PC-9 (cell line): Measurements from ENCODE around the gene LARGE1. TPM values are rescaled to one million over a fixed set of nuclear protein-coding genes. Genes with fewer than 3 reads are reported as not detected.

Experiments
- BruUV-seq: library from RNA; stranded (reverse); fragments of 400-500 nt; replicated peaks from 2 replicates; lab custom pipeline; 2021; lab: Mats Ljungman, UMichigan
- CTCF ChIA-PET: fragments of 300-600 bp; sonication (Branson Sonifier 250); formaldehyde crosslinking; loops from one replicate; lab custom pipeline; 2022; ENCODE audit warnings: antibody characterized with exemption; lab: Charles Lee
- POLR2A ChIA-PET: fragments of 300-600 bp; sonication (Branson Sonifier 250); formaldehyde crosslinking; loops from one replicate; lab custom pipeline; 2022; ENCODE audit warnings: antibody characterized with exemption; ENCODE audit not compliant: unreplicated experiment; lab: Charles Lee
- DNase-seq, 2 experiments: peaks; one replicate each; pipeline versions ENCODE4 v3.0.0 to v3.0.0-alpha.2; 2015 to 2022; ENCODE audit warnings: mixed read lengths in 1 of 2
- H2AFZ ChIP-seq: fragments of 200-600 bp; sonication (generic); 2 replicates; pipeline ENCODE4 v1.8.1; 2017; ENCODE audit warnings: antibody characterized with exemption
- H3F3A ChIP-seq: fragments of 200-600 bp; sonication (generic); 2 replicates; pipeline ENCODE4 v1.8.1; 2017; ENCODE audit warnings: antibody characterized with exemption, mild to moderate bottlenecking, low read depth; ENCODE audit not compliant: insufficient read depth
- H3K27ac ChIP-seq: fragments of 200-600 bp; sonication (generic); 2 replicates; pipeline ENCODE4 v1.6.1; 2016; ENCODE audit warnings: mixed run types
- H3K27me3 ChIP-seq: fragments of 200-600 bp; sonication (generic); 2 replicates; pipeline ENCODE4 v1.6.1; 2016; ENCODE audit warnings: low read depth, mixed run types; ENCODE audit not compliant: insufficient read depth
- H3K36me3 ChIP-seq: fragments of 200-600 bp; sonication (generic); 2 replicates; pipeline ENCODE4 v1.6.1; 2016; ENCODE audit warnings: low read depth, mixed run types
- H3K4me1 ChIP-seq: fragments of 200-600 bp; sonication (generic); replicated peaks from 2 replicates; pipeline ENCODE4 v1.6.1; 2016; ENCODE audit warnings: mixed run types; ENCODE audit not compliant: insufficient read depth
- H3K4me2 ChIP-seq: fragments of 200-600 bp; sonication (generic); 2 replicates; pipeline ENCODE4 v1.6.1; 2017; ENCODE audit warnings: mixed run types
- H3K4me3 ChIP-seq: fragments of 200-600 bp; sonication (generic); 2 replicates; pipeline ENCODE4 v1.6.1; 2016; ENCODE audit warnings: mixed run types
- H3K79me2 ChIP-seq: fragments of 200-600 bp; sonication (generic); 2 replicates; pipeline ENCODE4 v1.6.1; 2017; ENCODE audit warnings: low read depth, mixed run types
- H3K9me2 ChIP-seq: fragments of 200-600 bp; sonication (generic); 2 replicates; pipeline ENCODE4 v1.8.1; 2017; ENCODE audit warnings: mild to moderate bottlenecking; ENCODE audit not compliant: insufficient read depth
- H3K9me3 ChIP-seq: fragments of 200-600 bp; sonication (generic); 2 replicates; pipeline ENCODE4 v1.8.1; 2016; ENCODE audit warnings: low read depth; ENCODE audit not compliant: insufficient read depth
- H4K20me1 ChIP-seq: fragments of 200-600 bp; sonication (generic); 2 replicates; pipeline ENCODE4 v1.8.1; 2017; ENCODE audit not compliant: insufficient read depth
- EZH2 ChIP-seq: fragments of 200-600 bp; sonication (generic); IDR thresholded peaks from 2 replicates; pipeline ENCODE4 v1.8.0; 2017; ENCODE audit warnings: antibody characterized with exemption, low read depth
- intact Hi-C: fragments of 100-400 bp; cut with micrococcal nuclease; formaldehyde crosslinking; loops from one replicate; pipeline ENCODE4 v1.10.0; 2022; ENCODE audit not compliant: unreplicated experiment
- total RNA-seq: library from RNA; stranded (reverse); gene quantifications from 2 replicates; pipeline ENCODE4 v1.2.3, GENCODE V29; 2021
- TF ChIP-seq, protein P1 (sequence below): fragments of 200-600 bp; sonication (generic); conservative IDR thresholded peaks from 2 replicates; pipeline ENCODE4 v1.6.1; 2017; ENCODE audit warnings: mixed run types, antibody characterized with exemption, mild to moderate bottlenecking, moderate library complexity

LARGE1 gene
- total RNA-seq, 1 experiment from 2014 or later = 12.5 TPM

DNA sequence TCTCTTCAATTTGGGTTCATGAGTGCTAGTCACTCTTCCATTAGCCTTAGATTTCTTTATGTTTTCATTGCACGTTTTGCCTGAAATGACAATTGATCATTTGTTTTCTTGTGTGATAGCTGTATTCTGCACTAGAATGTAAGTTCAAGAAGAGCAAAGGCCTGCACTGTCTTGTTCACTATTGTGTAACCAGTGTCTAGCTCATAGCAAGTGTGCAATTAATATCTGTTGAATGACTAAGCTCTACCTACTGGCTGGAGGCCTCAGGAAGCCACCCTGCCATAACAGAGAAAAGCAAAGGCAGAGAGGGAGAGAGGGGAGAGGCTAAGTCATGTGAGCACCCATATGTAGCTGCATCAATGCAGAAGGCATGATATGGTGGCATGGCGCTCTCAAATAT lies 569.3 kb downstream of the LARGE1 start:
- Histone ChIP-seq H3K4me3 (no peak overlapping the region), H3K9me3 (no peaks in the 10 kb centered on the region), H3K79me2 (no peaks in the 10 kb centered on the region), H3F3A (no peaks in the 10 kb centered on the region), H3K4me1 (no peaks in the 10 kb centered on the region), H4K20me1 (no peaks in the 10 kb centered on the region), H2AFZ (no peak overlapping the region), H3K36me3 (no peaks in the 10 kb centered on the region), H3K27ac (no peak overlapping the region), H3K9me2 (no peaks in the 10 kb centered on the region), H3K4me2 (no peak overlapping the region), H3K27me3 (no peaks in the 10 kb centered on the region)
- no peak for TF ChIP-seq EZH2
- TF ChIP-seq, protein P1, sequence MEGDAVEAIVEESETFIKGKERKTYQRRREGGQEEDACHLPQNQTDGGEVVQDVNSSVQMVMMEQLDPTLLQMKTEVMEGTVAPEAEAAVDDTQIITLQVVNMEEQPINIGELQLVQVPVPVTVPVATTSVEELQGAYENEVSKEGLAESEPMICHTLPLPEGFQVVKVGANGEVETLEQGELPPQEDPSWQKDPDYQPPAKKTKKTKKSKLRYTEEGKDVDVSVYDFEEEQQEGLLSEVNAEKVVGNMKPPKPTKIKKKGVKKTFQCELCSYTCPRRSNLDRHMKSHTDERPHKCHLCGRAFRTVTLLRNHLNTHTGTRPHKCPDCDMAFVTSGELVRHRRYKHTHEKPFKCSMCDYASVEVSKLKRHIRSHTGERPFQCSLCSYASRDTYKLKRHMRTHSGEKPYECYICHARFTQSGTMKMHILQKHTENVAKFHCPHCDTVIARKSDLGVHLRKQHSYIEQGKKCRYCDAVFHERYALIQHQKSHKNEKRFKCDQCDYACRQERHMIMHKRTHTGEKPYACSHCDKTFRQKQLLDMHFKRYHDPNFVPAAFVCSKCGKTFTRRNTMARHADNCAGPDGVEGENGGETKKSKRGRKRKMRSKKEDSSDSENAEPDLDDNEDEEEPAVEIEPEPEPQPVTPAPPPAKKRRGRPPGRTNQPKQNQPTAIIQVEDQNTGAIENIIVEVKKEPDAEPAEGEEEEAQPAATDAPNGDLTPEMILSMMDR = no peak
- POLR2A ChIA-PET = no interaction called here
- CTCF ChIA-PET = no interaction called here
- no peak for DNase-seq
- intact Hi-C loops = no loop called here
- no TSS peak for BruUV-seq

DNA sequence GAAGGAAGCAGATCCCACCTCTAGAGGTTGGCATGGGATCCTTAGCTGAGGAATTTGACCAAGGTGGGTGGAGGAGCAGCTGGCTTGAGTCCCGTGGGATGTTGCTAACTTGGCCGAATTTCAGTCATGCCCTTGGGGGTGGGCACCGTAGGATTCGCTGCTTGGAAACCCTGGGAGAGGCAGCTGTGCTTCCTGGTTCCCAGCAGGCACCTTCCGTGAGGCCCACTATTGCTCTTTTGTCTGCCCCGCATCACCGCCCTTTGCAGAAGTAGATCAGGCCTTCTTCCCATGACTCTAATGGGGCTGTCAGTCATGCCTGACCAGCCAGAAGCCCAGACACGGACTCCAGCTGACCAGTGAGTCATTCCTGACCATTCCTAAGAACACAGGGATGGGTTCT lies 569.8 kb downstream of the LARGE1 start:
- H3K79me2 ChIP-seq = no peaks in the 10 kb centered on the region
- no peak overlapping the region for H3K4me3 ChIP-seq
- no peaks in the 10 kb centered on the region for H3K36me3 ChIP-seq
- ChIA-PET CTCF (no interaction called here), POLR2A (no interaction called here)
- no peak overlapping the region for H3K4me2 ChIP-seq
- H3K9me3 ChIP-seq = no peaks in the 10 kb centered on the region
- H3K4me1 ChIP-seq = no peaks in the 10 kb centered on the region
- DNase-seq = no peak
- no peaks in the 10 kb centered on the region for H3K27me3 ChIP-seq
- H3K27ac ChIP-seq = no peak overlapping the region
- intact Hi-C loops = no loop called here
- no peak overlapping the region for H2AFZ ChIP-seq
- no peaks in the 10 kb centered on the region for H3F3A ChIP-seq
- no TSS peak for BruUV-seq
- TF ChIP-seq, protein P1 = no peak
- no peak for TF ChIP-seq EZH2
- H3K9me2 ChIP-seq = no peaks in the 10 kb centered on the region
- no peaks in the 10 kb centered on the region for H4K20me1 ChIP-seq

DNA sequence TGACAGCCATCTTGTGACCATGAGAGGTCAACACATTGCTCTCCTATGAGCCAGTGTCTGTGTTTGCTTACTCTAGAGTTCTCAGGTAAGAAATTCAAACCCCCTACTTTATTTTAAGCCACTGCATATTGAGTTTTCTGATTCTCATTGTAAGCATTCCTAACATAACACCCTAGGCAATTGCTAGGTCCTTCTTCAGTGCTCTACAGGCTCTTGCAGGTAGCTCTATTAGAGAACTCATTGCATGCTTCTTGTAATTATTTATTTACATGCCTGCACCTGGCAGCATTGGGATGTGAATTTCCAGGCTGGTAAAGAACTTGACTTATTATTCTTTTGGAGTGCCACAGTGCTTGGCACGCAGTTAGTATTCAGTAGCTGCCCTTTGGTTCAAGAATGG lies 573.3 kb downstream of the LARGE1 start:
- Histone ChIP-seq H3K36me3 (no peaks in the 10 kb centered on the region), H3K4me1 (no peaks in the 10 kb centered on the region), H3F3A (no peaks in the 10 kb centered on the region), H3K79me2 (no peaks in the 10 kb centered on the region), H3K27me3 (no peaks in the 10 kb centered on the region), H2AFZ (no peak overlapping the region), H3K4me3 (no peak overlapping the region), H3K27ac (no peak overlapping the region), H3K9me2 (no peaks in the 10 kb centered on the region), H4K20me1 (no peaks in the 10 kb centered on the region), H3K9me3 (no peaks in the 10 kb centered on the region), H3K4me2 (no peak overlapping the region)
- DNase-seq = no peak
- no peak for TF ChIP-seq EZH2
- TF ChIP-seq, protein P1 = no peak
- no TSS peak for BruUV-seq
- ChIA-PET CTCF (no interaction called here), POLR2A (no interaction called here)
- intact Hi-C loops = no loop called here
